Hepatocyte (in vitro differentiated cells): ENCODE results near the gene NFYC. TPM values are rescaled to one million over a fixed set of nuclear protein-coding genes. Genes with fewer than 3 reads are reported as not detected.

ENCODE experiments used
- DNase-seq: peaks from one replicate; pipeline ENCODE4 v3.0.0-alpha.2; 2016; ENCODE audit warnings: low spot score
- H2AFZ ChIP-seq: fragments of 200-600 bp; sonication (generic); 2 replicates; pipeline ENCODE4 v1.6.0; 2016; ENCODE audit warnings: antibody characterized with exemption, mild to moderate bottlenecking
- H3K27ac ChIP-seq: fragments of 200-600 bp; sonication (generic); 2 replicates; pipeline ENCODE4 v1.5.1; 2016; ENCODE audit warnings: mild to moderate bottlenecking
- H3K27me3 ChIP-seq: fragments of 200-600 bp; sonication (generic); 2 replicates; pipeline ENCODE4 v1.6.1; 2016
- H3K36me3 ChIP-seq: fragments of 200-600 bp; sonication (generic); replicated peaks from 2 replicates; pipeline ENCODE4 v1.5.1; 2016; ENCODE audit warnings: low read depth; ENCODE audit not compliant: insufficient read depth
- H3K4me1 ChIP-seq: fragments of 200-600 bp; sonication (generic); 2 replicates; pipeline ENCODE4 v1.5.1; 2016; ENCODE audit warnings: mild to moderate bottlenecking, moderate library complexity; ENCODE audit not compliant: insufficient read depth
- H3K4me2 ChIP-seq: fragments of 200-600 bp; sonication (generic); 2 replicates; pipeline ENCODE4 v1.6.0; 2016
- H3K4me3 ChIP-seq: fragments of 200-600 bp; sonication (generic); 2 replicates; pipeline ENCODE4 v1.5.1; 2016; ENCODE audit warnings: mild to moderate bottlenecking
- H3K79me2 ChIP-seq: fragments of 200-600 bp; sonication (generic); 2 replicates; pipeline ENCODE4 v1.6.0; 2017; ENCODE audit warnings: mild to moderate bottlenecking
- H3K9me2 ChIP-seq: fragments of 200-600 bp; sonication (generic); replicated peaks from 2 replicates; pipeline ENCODE4 v1.6.0; 2017; ENCODE audit warnings: mild to moderate bottlenecking; ENCODE audit not compliant: insufficient read depth
- H3K9me3 ChIP-seq: fragments of 200-600 bp; sonication (generic); 2 replicates; pipeline ENCODE4 v1.5.1; 2016; ENCODE audit warnings: low read depth, mild to moderate bottlenecking
- H4K20me1 ChIP-seq: fragments of 200-600 bp; sonication (generic); 2 replicates; pipeline ENCODE4 v1.6.0; 2016; ENCODE audit warnings: mild to moderate bottlenecking; ENCODE audit not compliant: insufficient read depth, poor library complexity, severe bottlenecking
- EZH2 ChIP-seq: fragments of 200-600 bp; sonication (generic); IDR thresholded peaks from 2 replicates; pipeline ENCODE4 v1.6.1; 2016; ENCODE audit warnings: antibody characterized with exemption, mild to moderate bottlenecking, borderline replicate concordance
- EZH2phosphoT487 ChIP-seq: fragments of 200-600 bp; sonication (generic); IDR thresholded peaks from one replicate; pipeline ENCODE4 v1.6.1; 2018; ENCODE audit warnings: antibody characterized with exemption, mild to moderate bottlenecking, low read depth, moderate library complexity; ENCODE audit not compliant: unreplicated experiment, severe bottlenecking
- WGBS: methylation state at CpG from one replicate; pipeline ENCODE4 v1.1.6; 2016; ENCODE audit warnings: low lambda C conversion rate; ENCODE audit errors: missing lambda C conversion rate; 5-methylcytosine and 5-hydroxymethylcytosine counted together
- polyA plus RNA-seq: library from polyadenylated mRNA; unstranded; fragments of >200 nt; fragmentation: Nextera tagmentation; extraction: Ambion mirVana; gene quantifications from 2 replicates; pipeline ENCODE4 v1.2.1, GENCODE V29; 2016
- total RNA-seq: library from RNA; depleted of rRNA; stranded (reverse); fragments of >200 nt; gene quantifications from 2 replicates; pipeline ENCODE4 v1.2.3, GENCODE V29; 2014
- TF ChIP-seq, protein P1 (sequence below): fragments of 200-600 bp; sonication (generic); IDR thresholded peaks from 2 replicates; pipeline ENCODE4 v1.5.1; 2016; ENCODE audit warnings: antibody characterized with exemption, mild to moderate bottlenecking; ENCODE audit not compliant: poor library complexity

The NFYC gene
- total and polyA plus RNA-seq, 2 experiments from 2014 or later, result 44.1 to 52.5 TPM

DNA sequence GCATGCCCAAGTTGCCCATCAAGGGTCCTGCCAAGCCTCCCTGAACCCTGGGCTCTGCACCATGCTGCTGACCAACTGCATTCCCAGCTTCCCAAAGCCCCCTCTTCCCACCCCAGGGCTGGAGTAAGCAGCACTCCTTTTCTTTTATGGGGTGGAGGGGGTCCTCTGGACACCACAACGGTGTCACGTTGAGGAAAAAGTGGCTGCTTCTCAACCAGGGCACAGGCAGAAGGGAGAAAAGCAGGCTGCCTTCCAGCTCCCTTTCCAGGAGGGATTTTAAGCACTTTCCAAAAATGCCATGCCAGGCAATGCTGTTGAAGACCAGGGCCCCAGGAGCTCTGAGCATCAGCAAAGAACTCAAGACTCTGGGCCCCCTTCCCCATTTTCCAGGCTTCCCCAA is 26.7 kb upstream of the NFYC start:
- Histone ChIP-seq H3K27ac (no peak overlapping the region), H3K4me1 (peaks cover 7% of the 10 kb centered on the region), H3K36me3 (no peaks in the 10 kb centered on the region), H3K4me3 (no peak overlapping the region), H2AFZ (no peak overlapping the region), H3K79me2 (no peaks in the 10 kb centered on the region), H3K9me3 (no peaks in the 10 kb centered on the region), H4K20me1 (no peaks in the 10 kb centered on the region), H3K27me3 (peaks cover 5% of the 10 kb centered on the region), H3K4me2 (peak overlapping the region; percentile 86), H3K9me2 (no peaks in the 10 kb centered on the region)
- TF ChIP-seq EZH2 (no peak), EZH2phosphoT487 (no peak)
- TF ChIP-seq, protein P1, sequence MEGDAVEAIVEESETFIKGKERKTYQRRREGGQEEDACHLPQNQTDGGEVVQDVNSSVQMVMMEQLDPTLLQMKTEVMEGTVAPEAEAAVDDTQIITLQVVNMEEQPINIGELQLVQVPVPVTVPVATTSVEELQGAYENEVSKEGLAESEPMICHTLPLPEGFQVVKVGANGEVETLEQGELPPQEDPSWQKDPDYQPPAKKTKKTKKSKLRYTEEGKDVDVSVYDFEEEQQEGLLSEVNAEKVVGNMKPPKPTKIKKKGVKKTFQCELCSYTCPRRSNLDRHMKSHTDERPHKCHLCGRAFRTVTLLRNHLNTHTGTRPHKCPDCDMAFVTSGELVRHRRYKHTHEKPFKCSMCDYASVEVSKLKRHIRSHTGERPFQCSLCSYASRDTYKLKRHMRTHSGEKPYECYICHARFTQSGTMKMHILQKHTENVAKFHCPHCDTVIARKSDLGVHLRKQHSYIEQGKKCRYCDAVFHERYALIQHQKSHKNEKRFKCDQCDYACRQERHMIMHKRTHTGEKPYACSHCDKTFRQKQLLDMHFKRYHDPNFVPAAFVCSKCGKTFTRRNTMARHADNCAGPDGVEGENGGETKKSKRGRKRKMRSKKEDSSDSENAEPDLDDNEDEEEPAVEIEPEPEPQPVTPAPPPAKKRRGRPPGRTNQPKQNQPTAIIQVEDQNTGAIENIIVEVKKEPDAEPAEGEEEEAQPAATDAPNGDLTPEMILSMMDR, result no peak
- DNase-seq, result no peak
- whole genome bisulfite sequencing, result 34% methylated on average over 2 of the region's 2 CpGs

DNA sequence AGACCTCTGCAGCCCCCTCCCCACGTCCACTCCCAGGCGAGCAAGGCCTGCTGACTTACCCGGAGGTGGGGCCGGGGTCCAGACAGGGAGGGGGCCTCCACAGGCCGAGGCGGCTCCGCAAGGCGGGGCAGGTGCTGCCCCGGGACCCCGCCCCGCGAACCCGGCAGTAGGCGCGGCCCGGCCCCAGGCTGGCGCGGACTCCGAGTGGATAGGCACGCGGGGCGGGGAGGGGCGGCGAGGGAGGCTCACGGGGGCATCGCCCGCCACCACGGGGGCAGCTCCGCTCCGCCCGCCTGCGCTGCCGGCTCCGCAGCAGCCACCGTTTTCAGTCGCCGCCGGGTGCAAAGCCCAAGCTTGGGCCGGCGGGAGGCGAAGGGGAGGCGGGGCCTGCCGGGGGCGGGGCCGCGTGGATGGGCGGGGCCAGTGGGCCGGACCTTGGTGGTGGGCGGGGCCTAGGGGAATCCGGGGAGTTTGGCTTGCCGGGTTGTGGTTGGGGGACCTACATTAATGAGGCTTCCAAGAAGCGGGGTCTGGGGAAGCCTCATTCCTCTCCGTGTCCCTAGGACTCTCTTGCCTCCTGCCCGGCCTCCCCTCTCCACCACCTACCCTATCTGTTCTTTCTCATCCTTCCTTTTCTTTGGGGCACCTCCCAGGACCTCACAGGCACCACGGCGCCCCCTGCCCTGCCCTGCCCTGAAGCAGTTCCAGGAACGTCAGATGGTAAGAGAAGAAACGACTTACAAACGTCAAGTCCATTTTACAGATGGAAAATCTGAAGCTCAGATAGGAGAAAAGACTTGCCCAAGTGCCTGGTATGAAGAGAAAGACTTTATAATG is 26.0 kb upstream of the NFYC start, which contains the start of gene RIMS3:
RIMS3 (minus strand) TSS at position 348 of the 837 bp plus-strand sequence. CDS start 23,757 bp downstream, outside the sequence.
- no peak for TF ChIP-seq EZH2
- TF ChIP-seq, protein P1, result no peak
- no peak for TF ChIP-seq EZH2phosphoT487
- Histone ChIP-seq H3K4me2 (peak within 1 kb of the TSS; percentile 86), H3K4me3 (peak within 1 kb of the TSS; percentile 95), H3K79me2 (no peaks in the 10 kb centered on the region), H2AFZ (peak within 1 kb of the TSS; percentile 75), H3K9me2 (no peaks in the 10 kb centered on the region), H3K27me3 (peaks cover 9% of the 10 kb centered on the region), H3K4me1 (peaks cover 5% of the 10 kb centered on the region), H3K36me3 (no peaks in the 10 kb centered on the region), H3K27ac (no peak within 1 kb of the TSS), H4K20me1 (no peaks in the 10 kb centered on the region), H3K9me3 (no peaks in the 10 kb centered on the region)
- peak; percentile 87 for DNase-seq
- 3% methylated on average over 9 of the region's 59 CpGs for WGBS

DNA sequence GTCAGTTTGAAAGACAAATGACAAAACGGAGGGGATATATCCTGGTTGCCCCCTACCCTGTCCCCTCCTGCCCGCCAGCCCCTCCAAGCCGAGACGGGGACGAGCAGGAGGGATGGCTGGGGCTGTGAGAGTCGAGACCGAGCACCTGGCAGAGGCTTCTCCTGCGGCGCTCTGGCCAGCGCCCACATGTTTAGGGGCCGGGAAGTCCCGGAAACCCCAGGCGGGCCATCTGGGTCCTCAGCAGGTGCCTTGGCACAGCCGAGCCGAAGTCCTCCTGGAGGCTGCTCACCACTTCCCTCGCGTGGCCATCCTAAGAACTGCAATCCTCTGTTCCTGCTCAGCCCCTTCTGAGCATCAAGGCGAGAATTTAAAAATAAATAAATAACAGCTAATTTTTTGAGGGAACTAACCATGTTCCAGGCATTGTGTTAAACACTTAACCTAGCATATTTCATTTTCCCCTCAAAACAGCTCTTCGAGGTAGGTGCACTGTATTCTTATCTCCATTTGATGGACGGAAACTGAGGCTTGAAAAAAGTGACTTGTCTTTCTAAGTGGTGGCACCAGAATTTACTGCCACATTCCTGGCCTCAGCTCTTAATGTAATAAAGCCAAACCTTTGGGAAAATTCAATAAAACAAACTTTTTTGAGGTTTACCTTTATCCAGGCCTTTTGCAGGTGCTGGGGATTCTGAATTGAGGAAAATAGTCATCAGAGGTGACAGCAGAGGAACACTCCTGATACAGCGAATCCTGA is 22.6 kb upstream of the NFYC start:
- WGBS, result 15% methylated on average over 21 of the region's 21 CpGs
- Histone ChIP-seq H3K27me3 (peaks cover 9% of the 10 kb centered on the region), H4K20me1 (no peaks in the 10 kb centered on the region), H3K4me1 (peaks cover 5% of the 10 kb centered on the region), H3K27ac (no peak overlapping the region), H2AFZ (no peak overlapping the region), H3K9me3 (no peaks in the 10 kb centered on the region), H3K9me2 (no peaks in the 10 kb centered on the region), H3K4me2 (peak overlapping the region; percentile 71), H3K36me3 (no peaks in the 10 kb centered on the region), H3K79me2 (no peaks in the 10 kb centered on the region), H3K4me3 (no peak overlapping the region)
- DNase-seq, result peak; percentile 85
- TF ChIP-seq EZH2phosphoT487, result no peak
- TF ChIP-seq, protein P1, result peak; percentile 81
